RWPE1 (cell line): ENCODE results near the gene RIMS3.

Source experiments
- CTCF ChIA-PET: fragments of 350-600 bp; sonication (Branson Sonifier 250); formaldehyde crosslinking; extraction: SDS; loops from one replicate; lab custom pipeline; 2021; lab: Yijun Ruan, JAX
- POLR2A ChIA-PET: fragments of 400-600 bp; formaldehyde crosslinking; extraction: SDS; loops from one replicate; lab custom pipeline; 2020; ENCODE audit warnings: antibody characterized with exemption; ENCODE audit not compliant: low non-redundant PET; lab: Yijun Ruan, JAX
- DNase-seq: peaks from one replicate; pipeline ENCODE4 v3.0.0; 2012; ENCODE audit warnings: low spot score
- H3K27ac ChIP-seq: fragments of 450-650 bp; 2 replicates; pipeline ENCODE4 v1.5.1; 2017
- TF ChIP-seq, protein P1 (sequence below): fragments of 450-650 bp; conservative IDR thresholded peaks from 2 replicates; pipeline ENCODE4 v1.5.1; 2017; ENCODE audit warnings: low read depth, mild to moderate bottlenecking

RIMS3 gene

GRCh38 chr1:40664791-40665190, 691 bp downstream of the RIMS3 start:
- POLR2A ChIA-PET, result no interaction called here
- TF ChIP-seq, protein P1, sequence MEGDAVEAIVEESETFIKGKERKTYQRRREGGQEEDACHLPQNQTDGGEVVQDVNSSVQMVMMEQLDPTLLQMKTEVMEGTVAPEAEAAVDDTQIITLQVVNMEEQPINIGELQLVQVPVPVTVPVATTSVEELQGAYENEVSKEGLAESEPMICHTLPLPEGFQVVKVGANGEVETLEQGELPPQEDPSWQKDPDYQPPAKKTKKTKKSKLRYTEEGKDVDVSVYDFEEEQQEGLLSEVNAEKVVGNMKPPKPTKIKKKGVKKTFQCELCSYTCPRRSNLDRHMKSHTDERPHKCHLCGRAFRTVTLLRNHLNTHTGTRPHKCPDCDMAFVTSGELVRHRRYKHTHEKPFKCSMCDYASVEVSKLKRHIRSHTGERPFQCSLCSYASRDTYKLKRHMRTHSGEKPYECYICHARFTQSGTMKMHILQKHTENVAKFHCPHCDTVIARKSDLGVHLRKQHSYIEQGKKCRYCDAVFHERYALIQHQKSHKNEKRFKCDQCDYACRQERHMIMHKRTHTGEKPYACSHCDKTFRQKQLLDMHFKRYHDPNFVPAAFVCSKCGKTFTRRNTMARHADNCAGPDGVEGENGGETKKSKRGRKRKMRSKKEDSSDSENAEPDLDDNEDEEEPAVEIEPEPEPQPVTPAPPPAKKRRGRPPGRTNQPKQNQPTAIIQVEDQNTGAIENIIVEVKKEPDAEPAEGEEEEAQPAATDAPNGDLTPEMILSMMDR, result no peak
- CTCF ChIA-PET, result no interaction called here
- DNase-seq, result no peak
- H3K27ac ChIP-seq, result no peak overlapping the region

DNA sequence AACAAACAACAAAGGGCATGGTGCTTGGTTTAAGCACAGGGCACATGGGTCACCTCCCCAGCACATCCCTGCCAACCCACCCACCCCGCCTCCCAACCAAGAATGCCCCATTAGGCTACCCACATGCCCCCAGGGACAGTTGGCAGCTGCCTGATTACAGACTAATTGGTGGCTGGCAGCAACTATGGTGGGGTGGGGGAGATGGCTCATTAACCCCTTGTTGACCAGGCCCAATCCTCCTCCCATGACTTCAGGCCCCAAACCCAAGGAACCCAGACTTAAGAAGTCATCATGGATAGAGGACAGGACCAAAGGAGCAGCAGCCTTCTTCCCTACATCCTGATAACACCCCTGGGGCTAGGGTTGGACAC, 1.3 kb downstream of the RIMS3 start:
- ChIA-PET CTCF (no interaction called here), POLR2A (no interaction called here)
- TF ChIP-seq, protein P1, result no peak
- no peak for DNase-seq
- H3K27ac ChIP-seq, result no peak overlapping the region

DNA sequence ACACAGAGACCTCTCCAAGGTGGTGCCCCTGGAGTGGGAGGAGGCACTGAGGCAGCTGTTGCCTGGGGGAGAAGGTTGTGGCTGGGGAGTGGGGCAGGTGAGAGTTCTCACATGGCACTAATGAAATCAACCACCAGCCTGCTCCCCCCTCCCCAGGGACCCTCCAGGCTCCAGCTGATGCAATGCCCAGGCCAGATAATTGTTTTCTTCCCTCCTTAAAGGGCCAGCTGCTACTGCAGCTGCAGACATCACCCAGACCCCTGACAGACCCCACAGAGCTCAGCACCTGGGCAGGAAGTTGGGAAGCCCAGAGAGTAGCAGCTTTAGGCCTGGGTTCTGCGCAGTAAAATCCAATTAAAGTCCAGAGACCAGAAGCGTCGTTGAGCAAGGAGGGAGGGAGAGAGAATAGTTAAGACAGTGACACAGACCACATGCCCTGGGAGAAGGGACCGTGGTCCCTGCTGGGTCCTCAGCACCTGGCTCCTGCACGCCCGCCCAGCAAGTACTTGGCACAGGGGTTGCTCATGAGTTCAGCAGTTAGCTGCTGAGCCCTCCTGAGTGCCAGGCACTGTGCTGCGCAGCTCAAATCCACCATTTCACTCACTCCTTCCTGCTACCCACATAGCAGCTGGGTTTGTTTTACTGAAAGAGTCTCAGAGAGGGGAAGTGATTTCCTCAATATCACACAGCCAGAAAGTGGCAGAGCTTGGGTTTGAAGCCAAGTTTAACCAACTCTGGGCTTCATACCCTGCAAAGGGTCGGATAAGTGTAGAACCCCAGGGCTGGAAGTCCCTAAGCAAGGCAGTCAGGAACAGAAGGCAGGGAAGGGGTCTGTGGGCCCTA, 1.9 kb downstream of the RIMS3 start:
- no peak for DNase-seq
- ChIA-PET POLR2A (no interaction called here), CTCF (no interaction called here)
- no peak overlapping the region for H3K27ac ChIP-seq
- TF ChIP-seq, protein P1, result no peak

GRCh38 chr1:40662864-40663263, 2.6 kb downstream of the RIMS3 start:
- H3K27ac ChIP-seq, result no peak overlapping the region
- POLR2A ChIA-PET, result no interaction called here
- DNase-seq, result peak; percentile 49
- TF ChIP-seq, protein P1, result no peak
- CTCF ChIA-PET, result interaction anchor here (0.7 kb wide), 1 partner anchor 135 kb away, joined by 3 read pairs; no protein-coding TSS in a partner anchor

GRCh38 chr1:40662151-40662550, 3.3 kb downstream of the RIMS3 start:
- TF ChIP-seq, protein P1, result no peak
- ChIA-PET CTCF (interaction anchor here (0.7 kb wide), 1 partner anchor 135 kb away, joined by 3 read pairs; no protein-coding TSS in a partner anchor), POLR2A (no interaction called here)
- no peak overlapping the region for H3K27ac ChIP-seq
- DNase-seq, result no peak

DNA sequence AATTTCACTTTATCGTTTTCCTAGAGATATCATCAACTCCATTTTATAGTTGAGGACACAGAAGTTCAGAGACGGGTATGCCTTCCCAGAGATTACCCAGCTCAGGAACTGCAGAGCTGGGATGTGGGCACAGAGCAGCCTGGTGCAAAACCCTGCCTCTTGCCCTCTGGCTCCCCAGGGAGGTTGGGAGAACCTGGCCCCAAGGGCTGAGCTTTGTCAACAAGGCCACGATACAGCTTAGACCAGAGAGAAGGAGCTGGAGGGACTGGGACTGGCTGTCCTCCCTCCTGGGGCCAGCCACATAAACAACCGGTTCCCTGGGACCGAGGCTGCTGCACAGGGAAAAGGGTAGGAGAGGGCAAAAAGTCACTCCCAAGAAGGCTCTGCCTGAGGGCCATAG, 3.8 kb downstream of the RIMS3 start:
- CTCF ChIA-PET, result no interaction called here
- POLR2A ChIA-PET, result no interaction called here
- TF ChIP-seq, protein P1, result no peak

More for the DNA sequence above, 3.8 kb downstream of the RIMS3 start:
- no peak overlapping the region for H3K27ac ChIP-seq
- no peak for DNase-seq
